HG03280 (cell line): ENCODE measurements around the gene CLMP.
A peak's percentile ranks its signal among the peaks of the same experiment; 100 is the strongest.
"Not testable (repeated sequence)": the region's sequence is repeated elsewhere in the genome, so short reads cannot be mapped to it uniquely, and the experiment has no call there.

Source experiments
- ATAC-seq: cut with Tn5 transposase; IDR thresholded peaks from one replicate; pipeline ENCODE4 v1.9.1; 2021; ENCODE audit warnings: mild to moderate bottlenecking, moderate library complexity; ENCODE audit not compliant: unreplicated experiment

Gene CLMP

DNA sequence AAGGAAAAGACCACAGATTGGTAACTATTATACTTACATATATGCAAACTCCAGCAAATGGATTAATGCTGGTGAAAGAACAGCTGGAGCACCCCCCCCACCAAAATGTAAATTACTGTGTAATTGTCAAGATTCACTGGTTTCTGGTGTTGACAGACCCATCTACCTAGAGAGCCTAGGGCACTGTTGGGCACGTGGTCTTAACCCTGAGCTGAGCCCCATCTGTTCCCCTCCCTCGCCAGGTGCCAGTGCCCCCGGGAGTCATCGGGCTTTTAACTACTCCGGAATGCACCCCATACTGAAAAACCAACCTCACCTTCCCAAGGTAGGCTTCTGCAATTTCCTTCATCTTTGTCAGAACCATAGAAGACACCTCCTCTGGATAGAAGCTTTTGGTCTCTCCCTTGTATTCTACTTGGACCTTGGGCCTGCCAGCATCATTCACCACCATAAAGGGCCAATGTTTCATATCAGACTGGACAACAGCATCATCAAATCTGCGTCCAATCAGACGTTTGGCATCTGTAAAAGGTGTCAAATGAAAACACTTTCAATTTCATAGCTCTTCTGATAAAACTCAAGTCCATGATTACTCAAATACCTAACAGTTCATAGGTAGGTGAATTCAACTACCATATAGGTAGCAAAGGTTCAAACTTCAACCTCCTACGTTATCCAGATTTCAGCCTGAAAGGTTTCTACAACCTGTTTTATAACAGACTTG, 134.6 kb downstream of the CLMP start:
- no peak for ATAC-seq

DNA sequence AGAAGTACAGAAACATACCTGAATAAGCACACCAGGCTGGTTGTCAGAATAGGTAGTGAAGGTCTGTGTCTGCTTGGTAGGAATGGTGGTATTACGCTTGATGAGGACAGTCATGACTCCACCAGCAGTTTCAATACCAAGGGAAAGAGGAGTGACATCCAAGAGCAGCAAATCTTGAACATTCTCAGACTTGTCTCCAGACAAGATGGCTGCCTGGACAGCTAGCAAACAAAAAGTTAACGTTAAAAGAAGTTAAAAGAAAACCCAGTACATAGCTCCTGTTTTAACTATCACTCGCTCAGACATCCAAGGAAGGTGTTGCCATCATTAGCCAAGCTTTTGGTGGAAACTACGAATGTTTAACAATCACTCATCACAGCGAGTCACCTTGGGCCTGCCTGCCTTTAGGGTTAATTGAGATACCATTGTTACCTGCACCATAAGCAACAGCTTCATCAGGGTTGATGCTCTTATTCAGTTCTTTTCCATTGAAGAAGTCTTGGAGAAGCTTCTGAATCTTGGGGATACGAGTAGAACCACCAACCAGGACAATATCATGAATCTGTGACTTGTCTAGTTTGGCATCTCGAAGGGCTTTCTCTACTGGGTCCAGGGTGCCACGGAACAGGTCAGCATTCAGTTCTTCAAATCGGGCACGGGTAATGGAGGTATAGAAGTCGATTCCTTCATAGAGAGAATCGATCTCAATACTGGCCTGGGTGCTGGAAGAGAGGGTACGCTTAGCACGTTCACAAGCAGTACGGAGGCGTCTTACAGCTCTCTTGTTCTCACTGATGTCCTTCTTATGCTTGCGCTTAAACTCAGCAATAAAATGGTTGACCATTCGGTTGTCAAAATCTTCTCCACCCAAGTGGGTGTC, 135.8 kb downstream of the CLMP start:
- ATAC-seq = not testable (repeated sequence)

DNA sequence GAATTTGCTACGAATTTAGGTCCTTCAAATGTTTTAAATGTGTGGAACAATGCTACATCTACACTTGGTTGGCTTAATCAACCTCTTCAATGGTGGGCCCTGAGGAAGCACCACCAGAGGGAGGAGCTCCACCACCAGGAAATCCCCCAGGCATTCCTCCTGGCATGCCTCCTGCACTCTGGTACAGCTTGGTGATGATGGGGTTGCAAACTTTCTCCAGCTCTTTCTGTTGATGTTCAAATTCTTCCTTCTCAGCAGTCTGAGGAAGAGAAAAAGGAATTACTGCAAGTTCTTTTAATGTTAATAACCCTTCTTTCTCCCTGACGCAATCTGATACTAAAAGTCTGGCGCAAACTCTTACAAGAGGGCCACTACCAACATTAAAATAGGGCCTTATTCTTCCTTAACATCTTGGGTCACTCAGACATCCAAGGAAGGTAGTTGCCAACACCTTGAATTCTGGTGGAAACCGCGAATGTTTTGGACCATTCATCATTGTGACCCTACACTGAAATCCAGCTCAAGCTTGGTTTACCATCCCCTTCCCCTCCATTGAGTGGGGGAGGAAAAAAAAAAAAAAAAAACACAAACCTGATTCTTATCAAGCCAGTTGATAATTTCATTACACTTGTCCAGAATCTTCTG, 137.3 kb downstream of the CLMP start:
- no peak for ATAC-seq

DNA sequence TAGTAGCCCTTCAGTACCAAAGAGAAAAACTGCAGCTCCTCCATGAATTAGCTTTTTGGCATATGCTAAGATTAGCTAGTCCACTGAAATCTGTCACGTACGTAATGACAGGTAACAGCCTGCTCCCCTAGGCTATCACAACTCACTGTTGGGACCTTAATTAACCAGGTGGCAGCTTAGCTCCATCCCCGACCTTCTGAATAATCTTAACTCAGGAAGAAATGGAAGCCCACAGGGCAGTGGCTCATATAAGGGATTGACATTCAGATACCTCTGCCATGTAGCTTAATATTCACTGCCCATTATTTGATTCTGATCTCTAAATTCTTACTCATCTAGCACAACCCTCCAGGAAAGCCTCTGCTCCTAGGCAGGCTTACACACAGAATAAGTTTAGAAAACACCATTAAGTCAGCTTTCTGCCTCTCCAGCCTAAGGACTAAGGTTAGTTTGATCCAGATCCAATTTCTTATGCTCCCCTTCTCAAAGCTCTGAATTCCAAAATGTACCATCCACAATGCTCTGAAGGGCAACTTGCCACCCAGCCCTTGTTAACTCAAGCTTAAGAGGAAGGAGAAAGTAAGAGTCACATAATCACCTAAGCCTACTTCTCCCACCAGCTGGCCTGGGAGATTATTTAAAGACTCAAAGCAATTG, 138.1 kb downstream of the CLMP start:
- no peak for ATAC-seq

DNA sequence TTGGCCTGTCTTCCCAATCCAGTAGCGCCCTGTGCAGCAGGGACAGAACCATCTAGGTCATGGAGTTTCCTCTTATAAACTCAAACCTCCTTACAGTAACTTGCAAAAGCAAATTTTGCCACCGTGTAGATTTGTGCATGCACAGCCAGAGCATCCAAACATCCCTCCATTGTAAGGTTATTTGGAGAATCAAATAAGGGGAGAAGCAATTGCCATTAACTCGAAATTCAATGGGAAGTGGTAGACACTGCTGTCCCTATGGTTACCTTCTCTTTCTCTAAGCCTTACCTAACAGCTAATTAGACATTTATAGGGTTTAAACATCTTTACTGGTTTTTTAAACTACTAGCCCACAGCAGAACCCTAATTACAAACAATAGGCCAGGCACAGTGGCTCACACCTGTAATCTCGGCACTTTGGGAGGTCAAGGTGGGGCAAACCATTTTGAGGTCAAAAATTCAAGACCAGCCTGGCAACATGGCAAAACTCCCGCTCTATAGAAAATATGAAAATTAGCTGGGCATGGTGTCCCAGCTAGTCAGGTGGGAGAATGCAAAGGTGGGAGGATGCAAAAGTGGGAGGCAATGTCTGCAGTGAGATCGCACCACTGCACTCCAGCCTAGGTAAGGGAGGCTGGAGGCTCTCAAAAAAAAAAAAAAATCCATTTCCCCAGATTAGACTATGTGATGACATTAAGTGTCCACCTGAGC, 139.7 kb downstream of the CLMP start:
- no peak for ATAC-seq

DNA sequence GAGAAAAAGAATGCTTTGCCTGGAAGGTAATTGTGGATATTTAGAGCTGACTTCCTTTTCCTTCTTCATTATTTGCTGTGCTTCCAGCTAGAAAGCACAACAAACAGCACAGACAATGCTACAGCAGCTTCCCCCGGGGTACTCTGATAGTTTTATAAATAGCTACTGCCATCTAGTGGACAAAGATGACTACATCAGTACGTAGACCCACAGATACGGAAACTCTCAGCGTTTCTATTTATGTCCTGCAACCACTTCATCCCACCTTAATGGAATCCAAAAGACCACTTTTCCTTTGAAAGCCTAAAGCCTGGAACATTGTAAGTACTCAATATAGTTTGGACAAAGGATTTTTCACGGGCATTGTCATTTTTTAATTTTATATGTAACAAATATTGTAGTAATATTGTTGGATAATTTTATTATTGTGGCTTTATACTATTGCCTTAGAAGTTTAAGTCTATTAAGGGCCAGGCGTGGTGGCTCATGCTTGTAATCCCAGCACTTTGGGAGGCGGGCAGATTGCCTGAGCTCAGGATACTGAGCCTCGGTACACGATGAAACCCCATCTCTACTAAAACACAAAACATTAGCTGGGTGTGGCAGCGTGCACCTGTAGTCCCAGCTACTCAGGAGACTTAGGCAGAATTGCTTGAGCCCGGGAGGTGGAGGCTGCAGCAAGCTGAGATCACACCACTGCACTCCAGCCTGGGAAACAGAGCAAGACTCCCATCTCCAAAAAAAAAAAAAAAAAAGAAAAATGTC, 140.6 kb downstream of the CLMP start:
- ATAC-seq = peak; percentile 69

DNA sequence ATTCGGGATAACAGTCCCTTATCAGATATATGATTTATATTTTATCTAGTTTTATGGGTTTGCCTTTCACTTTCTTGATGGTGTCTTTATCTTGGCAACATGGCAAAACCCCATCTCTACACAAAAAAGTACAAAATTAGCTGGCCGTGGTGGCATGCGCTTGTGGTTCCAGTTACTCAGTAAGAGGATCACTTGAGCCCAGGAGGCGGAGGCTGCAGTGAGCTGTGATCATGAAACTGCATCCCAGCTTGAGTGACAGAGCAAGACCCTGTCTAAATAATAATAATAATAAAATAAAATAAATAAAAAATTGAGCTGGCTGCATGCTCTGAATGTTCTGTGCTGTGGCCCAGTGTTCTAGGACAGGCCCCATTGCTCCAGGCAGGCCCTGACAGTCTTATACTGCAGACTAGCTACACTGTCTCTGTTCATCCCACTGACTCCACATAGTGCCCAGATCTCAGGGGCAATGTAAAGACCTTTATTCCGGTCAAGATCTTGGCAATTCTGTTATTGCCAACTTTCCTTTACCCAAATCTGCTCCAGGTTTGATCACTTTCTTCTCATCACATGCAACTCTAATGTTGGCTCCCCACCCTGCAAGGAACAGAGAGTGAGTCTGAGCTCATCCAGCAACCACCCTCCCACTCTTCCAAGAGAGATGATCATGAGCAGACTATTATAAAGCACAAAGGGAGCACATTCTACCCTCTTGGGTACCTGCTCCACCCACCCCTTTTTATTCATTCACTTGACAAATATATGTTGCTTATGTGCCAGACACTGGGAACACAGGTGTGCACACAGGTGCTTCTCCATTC, 141.9 kb downstream of the CLMP start:
- ATAC-seq = no peak

DNA sequence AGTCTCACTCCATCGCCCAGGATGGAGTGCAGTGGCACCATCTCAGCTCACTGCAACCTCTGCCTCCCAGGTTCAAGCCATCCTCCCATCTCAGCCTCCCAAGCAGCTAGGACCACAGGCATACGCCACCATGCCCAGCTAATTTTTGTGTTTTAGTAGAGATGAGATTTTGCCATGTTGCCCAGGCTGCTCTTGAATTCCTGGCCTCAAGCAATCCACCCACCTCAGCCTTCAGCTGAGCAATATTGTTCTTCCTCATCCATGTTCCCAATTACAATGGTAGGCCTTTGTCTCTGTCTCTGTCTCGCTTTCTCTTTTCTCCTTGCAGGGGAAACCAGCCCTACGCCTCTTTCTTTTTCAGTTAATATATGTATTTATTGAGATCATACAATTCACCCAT, 143.4 kb downstream of the CLMP start:
- ATAC-seq = no peak

DNA sequence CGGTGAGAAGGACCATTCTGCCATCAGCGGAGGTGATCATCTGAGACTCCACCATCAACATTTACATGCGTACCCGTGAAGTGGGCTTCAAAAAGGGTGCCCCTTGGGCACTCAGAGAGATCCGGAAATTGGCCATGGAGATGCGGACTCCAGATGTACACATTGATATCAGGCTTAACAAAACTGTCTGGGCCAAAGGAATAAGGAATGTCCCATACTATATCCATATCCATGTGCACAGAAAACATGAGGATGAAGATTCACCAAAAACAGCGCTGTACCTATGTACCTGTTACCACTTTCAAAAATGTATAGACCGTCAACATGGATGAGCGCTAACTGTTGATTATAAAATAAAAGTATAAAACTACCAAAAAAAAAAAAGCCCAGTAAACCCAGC, 143.9 kb downstream of the CLMP start:
- ATAC-seq = no peak

DNA sequence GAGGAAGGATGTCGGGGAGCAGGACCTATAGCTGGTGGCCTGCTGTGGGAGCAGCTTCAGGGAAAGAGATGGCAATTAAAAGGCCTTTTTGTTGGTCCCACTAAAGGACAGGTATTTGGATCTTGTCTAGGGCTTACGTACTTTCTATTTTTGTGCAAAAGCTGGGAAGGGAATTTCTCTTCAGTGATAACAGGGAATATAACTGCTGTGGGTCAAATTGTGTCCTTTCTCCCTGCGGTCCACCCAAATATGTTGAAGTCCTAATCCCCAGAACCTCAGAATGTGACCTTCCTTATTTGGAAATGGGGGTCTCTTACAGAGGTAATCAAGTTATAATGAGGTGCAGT, 147.1 kb downstream of the CLMP start:
- no peak for ATAC-seq

DNA sequence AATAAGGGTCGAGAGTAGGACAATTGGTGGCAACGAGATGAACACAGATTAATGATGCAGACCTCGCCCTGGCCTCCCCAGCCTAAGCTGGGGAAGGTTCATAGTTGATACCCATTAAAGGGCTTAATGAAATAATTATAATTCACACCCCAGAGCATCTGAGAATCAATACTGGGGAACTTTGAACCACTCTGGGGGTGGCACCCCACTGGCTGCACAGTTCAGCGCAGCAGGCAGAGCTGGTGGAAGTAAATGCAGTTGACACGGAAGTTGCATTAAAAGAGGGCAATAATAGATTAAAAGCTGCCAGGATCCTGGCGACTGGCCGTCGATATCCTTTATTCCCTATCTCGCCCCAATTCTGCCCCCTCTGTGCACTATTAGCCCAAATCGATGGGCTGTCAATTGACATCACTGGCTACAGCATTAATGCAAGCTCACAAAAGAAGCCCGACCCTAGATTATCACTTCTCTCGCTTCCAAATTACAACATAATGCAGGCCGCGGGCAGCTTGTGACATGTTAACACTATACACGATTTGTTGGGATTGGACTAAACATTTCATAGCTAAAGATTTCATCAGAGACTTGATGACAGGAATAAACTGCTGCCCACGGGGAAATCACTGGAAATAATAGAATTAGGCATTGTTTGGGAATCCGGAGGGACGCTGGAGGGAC, 147.6 kb downstream of the CLMP start:
- no peak for ATAC-seq

DNA sequence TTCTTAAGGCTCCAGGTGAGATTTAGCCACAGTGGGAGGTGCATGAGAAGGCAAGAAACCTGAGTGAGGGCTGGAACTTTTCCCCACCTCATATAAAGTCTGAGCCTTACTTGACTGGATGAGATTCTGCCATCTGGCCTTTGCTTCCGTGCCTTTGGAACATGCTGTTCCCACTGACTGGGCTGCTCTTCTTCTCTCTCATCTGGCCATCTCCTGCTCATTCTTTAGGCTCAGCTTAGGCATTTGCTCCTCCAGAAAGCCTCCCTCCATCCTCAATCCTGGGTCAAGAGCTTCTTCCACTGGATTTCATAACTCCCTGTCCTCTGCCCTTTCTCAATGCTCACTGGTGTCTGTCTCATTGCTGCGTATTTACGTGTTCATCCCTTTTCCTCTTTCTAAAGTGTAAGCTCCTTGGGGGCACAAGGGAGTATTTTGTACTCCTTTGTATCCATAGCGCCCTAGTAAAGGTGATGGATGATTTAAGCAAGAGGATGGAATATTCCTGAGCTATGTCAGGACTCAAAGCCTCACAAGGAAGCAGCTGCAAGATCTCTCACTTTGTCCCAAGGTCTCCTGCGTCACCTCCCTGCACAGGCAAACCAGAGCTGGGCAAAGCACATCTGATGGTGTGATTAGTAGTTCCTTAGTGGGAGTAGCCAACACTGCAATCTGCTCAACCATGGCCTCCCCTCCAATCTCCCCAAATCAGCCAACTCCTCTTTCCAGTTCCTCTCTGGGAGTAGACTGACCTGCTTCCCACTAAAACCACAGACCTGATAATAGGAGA, 148.4 kb downstream of the CLMP start:
- no peak for ATAC-seq

DNA sequence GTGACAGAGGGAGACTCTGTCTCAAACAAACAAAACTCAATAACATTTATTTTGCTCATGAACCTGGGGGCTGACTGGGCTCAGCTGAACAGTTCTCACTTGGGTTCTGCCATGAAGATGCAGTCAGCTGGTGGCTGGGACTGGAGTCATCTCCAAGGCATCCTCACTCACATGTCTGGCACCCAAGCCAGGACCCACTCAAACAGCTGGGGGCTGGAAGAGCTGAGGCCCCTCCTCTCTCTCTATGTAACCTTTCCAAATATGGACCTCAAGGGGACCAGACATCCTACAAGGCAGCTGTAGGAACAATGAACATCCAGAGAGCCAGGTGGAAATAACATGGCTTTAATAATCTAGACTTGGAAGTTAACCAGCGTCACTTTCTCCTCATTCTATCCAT, 149.9 kb downstream of the CLMP start:
- ATAC-seq = no peak

DNA sequence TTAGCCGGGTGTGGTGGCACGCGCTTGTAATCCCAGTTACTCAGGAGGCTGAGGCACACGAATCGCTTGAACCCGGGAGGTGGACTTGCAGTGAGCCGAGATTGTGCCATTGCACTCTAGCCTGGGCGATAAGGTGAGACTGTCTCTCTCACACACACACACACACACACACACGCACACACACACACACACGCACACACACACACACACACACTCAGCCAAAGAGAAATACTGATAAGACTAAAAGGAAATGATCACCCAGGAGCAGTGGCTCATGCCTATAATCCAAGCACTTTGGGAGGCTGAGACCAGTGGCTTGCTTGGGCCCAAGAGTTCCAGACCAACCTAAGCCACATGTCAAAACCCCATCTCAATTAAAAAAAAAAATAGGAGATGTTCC, 153.9 kb downstream of the CLMP start:
- no peak for ATAC-seq

DNA sequence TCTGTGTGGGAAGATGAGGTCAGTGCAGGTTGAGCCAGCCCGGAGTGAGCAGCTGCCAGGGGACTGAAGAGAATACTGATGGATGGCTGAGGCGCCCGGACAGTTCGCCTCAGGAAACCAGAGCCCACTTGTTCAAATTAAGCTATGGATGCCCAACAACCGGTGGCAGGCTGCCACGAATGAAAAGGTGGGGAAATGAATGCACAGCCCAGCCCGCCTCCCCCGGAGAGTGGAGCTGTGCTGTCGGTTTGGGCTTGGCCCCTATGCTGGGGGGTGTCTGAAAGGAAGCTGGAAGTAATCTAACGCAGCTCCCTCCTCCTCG, 155.0 kb downstream of the CLMP start:
- ATAC-seq = no peak

DNA sequence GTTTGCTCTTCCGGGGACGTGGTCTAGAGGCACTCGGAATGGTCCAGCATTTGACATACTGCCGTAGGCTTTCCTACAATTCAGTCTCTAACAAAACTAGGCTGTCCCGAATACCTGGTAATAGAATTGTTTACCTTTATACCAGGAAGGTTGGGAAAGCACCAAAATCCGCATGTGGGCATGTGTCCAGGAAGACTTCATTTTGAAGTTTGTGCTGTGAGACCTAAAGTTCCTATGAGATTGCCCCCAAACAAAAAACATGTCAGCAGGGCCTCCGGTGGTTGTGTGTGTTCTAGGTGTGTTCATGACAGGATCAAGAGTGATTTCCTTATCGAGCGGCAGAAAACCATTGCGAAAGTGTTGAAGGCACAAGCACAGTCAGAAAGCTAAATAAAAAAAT, 159.2 kb downstream of the CLMP start:
- no peak for ATAC-seq

DNA sequence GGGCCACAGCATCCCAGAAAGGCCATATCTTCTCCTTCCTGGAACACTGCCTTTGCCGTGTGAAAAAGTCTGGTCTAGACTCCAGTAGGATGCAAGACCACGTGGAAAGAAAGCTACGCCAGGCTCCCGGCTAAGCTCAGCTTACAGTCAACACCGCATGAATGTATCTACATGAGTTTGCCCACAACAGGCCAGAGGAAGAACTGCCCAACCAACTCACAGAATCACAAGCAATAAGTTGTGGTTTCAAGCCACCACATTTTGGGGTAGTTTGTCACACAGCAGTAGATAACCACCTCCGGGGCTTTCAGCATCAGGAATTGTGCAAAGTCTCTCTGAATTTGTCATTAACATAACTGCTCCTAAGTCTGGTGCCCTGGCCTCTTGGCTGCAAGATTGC, 160.5 kb downstream of the CLMP start:
- ATAC-seq = no peak

DNA sequence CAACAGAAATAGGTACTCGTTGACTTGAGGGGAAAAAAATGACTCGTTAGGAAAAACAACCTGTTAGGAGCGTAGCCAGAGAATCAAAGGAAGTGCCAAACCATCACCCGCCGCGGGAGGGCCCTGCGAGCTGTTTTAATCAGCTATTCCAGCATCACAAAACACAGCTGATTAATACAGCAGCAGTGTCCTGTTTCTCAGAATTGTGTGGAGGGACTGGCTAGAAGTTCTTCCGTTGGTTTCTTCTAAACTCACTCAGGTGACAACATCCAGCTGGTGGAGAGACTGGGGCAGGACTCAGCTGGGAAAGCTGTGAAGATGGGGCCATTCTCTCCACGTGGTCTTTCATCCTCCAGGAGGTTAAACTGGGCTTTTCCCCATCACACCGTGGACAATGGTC, 161.2 kb downstream of the CLMP start:
- ATAC-seq = no peak
